ENCODE results near the gene GADD45G. TPM values are rescaled to one million over a fixed set of nuclear protein-coding genes. Genes with fewer than 3 reads are reported as not detected.
A peak's percentile ranks its signal among the peaks of the same experiment; 100 is the strongest.

GADD45G gene
- total RNA-seq, 1 donor from 2014 or later: 5.2 TPM

GRCh38 chr9:89654025-89654662 is 49.3 kb downstream of the GADD45G start:
- no peaks in the 10 kb centered on the region for H3K36me3 Mint-ChIP-seq (ENCODE audit: low read depth, unreplicated experiment)

GRCh38 chr9:89655056-89655989 is 50.5 kb downstream of the GADD45G start:
- Histone ChIP-seq H3K9ac (ENCODE audit: low read length) (no peak overlapping the region), H3K4me1 (ENCODE audit: insufficient read depth, low read length) (peaks cover 2% of the 10 kb centered on the region), H3K4me2 (ENCODE audit: low read length) (no peak overlapping the region), H3K9me3 (ENCODE audit: insufficient read depth, low read depth, low read length) (no peaks in the 10 kb centered on the region), H3K4me3 (ENCODE audit: insufficient read depth, low read depth, low read length) (no peak overlapping the region), H3K36me3 (ENCODE audit: insufficient read depth, low read length) (no peaks in the 10 kb centered on the region), H2AFZ (ENCODE audit: low read depth, low read length) (no peak overlapping the region), H3K27me3 (ENCODE audit: insufficient read depth, low read length) (peaks cover 13% of the 10 kb centered on the region), H3K79me2 (ENCODE audit: insufficient read depth, low read length) (no peaks in the 10 kb centered on the region), H3K27ac (ENCODE audit: low read depth, low read length) (no peak overlapping the region), H4K20me1 (ENCODE audit: insufficient read depth, low read length) (no peaks in the 10 kb centered on the region)
- H3K9me3 Mint-ChIP-seq (ENCODE audit: unreplicated experiment): peaks cover 1% of the 10 kb centered on the region
- FAIRE-seq (no peak), DNase-seq (ENCODE audit: low read depth) (peak; percentile 19)
- H3K27me3 Mint-ChIP-seq (ENCODE audit: low read depth, unreplicated experiment): peaks cover 71% of the 10 kb centered on the region
- TF ChIP-seq EZH2 (IDR thresholded peaks at IDR 0.05; ENCODE audit: insufficient read depth, low read length) (no peak), CTCF (IDR thresholded peaks at IDR 0.05; ENCODE audit: insufficient read depth, low read depth, low read length) (no peak)
- no peaks in the 10 kb centered on the region for H3K36me3 Mint-ChIP-seq (ENCODE audit: low read depth, unreplicated experiment)
- peaks cover 7% of the 10 kb centered on the region for H3K4me1 Mint-ChIP-seq (ENCODE audit: low read depth, unreplicated experiment)
- H3K27ac Mint-ChIP-seq (ENCODE audit: unreplicated experiment): no peak overlapping the region
- H3K4me3 Mint-ChIP-seq (ENCODE audit: unreplicated experiment): no peak overlapping the region

More at GRCh38 chr9:89654025-89654662, 49.3 kb downstream of the GADD45G start:
- no peak for DNase-seq (ENCODE audit: low read depth)
- peaks cover 16% of the 10 kb centered on the region for H3K27me3 ChIP-seq (ENCODE audit: insufficient read depth, low read length)
- TF ChIP-seq EZH2 (IDR thresholded peaks at IDR 0.05; ENCODE audit: insufficient read depth, low read length) (no peak), CTCF (IDR thresholded peaks at IDR 0.05; ENCODE audit: insufficient read depth, low read depth, low read length) (no peak)
- no peaks in the 10 kb centered on the region for H3K36me3 ChIP-seq (ENCODE audit: insufficient read depth, low read length)
- H3K79me2 ChIP-seq (ENCODE audit: insufficient read depth, low read length): no peaks in the 10 kb centered on the region
- no peak overlapping the region for H3K27ac Mint-ChIP-seq (ENCODE audit: unreplicated experiment)
- no peak overlapping the region for H3K4me3 ChIP-seq (ENCODE audit: insufficient read depth, low read depth, low read length)
- H3K4me1 ChIP-seq (ENCODE audit: insufficient read depth, low read length): peaks cover 2% of the 10 kb centered on the region
- no peak overlapping the region for H3K9ac ChIP-seq (ENCODE audit: low read length)
- H2AFZ ChIP-seq (ENCODE audit: low read depth, low read length): no peak overlapping the region
- no peak overlapping the region for H3K27ac ChIP-seq (ENCODE audit: low read depth, low read length)
- peaks cover 9% of the 10 kb centered on the region for H3K4me1 Mint-ChIP-seq (ENCODE audit: low read depth, unreplicated experiment)
- H3K9me3 ChIP-seq (ENCODE audit: insufficient read depth, low read depth, low read length): no peaks in the 10 kb centered on the region
- peaks cover 1% of the 10 kb centered on the region for H3K9me3 Mint-ChIP-seq (ENCODE audit: unreplicated experiment)
- FAIRE-seq: no peak
- H3K4me2 ChIP-seq (ENCODE audit: low read length): no peak overlapping the region
- no peak overlapping the region for H3K4me3 Mint-ChIP-seq (ENCODE audit: unreplicated experiment)
- peaks cover 72% of the 10 kb centered on the region for H3K27me3 Mint-ChIP-seq (ENCODE audit: low read depth, unreplicated experiment)
- no peaks in the 10 kb centered on the region for H4K20me1 ChIP-seq (ENCODE audit: insufficient read depth, low read length)

Other genes starting within 250 kb of the GADD45G start
- gene SEMA4D, start 106.9 kb upstream of the GADD45G start, total RNA-seq: 4.8 and 6.2 TPM in 2 replicates

Data from astrocyte (in vitro differentiated cells and primary cell).